Measurements from ENCODE around the gene DMD. TPM values are rescaled to one million over a fixed set of nuclear protein-coding genes. Genes with fewer than 3 reads are reported as not detected.

DMD gene
- total and polyA plus RNA-seq, 12 donors, result 28.5 to 228 (median 168) TPM

DNA sequence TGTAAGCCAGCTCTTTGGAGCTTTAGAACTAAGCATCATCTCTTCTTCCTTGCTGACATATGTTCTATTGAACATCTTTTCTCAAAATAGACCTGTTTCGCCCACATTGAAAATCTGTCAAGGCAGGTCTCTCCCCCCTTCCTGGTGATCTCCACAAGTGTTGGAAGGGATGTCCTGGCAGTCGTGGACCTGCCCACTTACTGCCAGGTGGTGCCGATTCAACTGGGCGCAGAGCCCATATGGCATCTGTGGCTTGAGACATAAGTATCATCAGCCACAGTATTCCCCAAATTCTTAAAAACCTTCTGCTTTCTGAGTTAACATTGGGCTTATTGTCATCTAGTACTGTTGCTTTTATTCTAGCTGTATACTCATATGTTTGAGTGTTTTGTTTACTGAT, 1170.2 kb downstream of the DMD start:
- no peaks in the 10 kb centered on the region for H3K27me3 ChIP-seq
- no peak for ATAC-seq
- no peaks in the 10 kb centered on the region for H3K4me1 ChIP-seq
- no peak for DNase-seq
- intact Hi-C loops (cut with DNase I), result no loop called here
- 75 to 76% methylated on average over 4 of the region's 4 CpGs for WGBS, 2 donors
- H3K36me3 ChIP-seq, result no peaks in the 10 kb centered on the region
- H3K9me3 ChIP-seq, result no peaks in the 10 kb centered on the region
- H3K4me3 ChIP-seq, result no peak overlapping the region
- TF ChIP-seq, protein P1, sequence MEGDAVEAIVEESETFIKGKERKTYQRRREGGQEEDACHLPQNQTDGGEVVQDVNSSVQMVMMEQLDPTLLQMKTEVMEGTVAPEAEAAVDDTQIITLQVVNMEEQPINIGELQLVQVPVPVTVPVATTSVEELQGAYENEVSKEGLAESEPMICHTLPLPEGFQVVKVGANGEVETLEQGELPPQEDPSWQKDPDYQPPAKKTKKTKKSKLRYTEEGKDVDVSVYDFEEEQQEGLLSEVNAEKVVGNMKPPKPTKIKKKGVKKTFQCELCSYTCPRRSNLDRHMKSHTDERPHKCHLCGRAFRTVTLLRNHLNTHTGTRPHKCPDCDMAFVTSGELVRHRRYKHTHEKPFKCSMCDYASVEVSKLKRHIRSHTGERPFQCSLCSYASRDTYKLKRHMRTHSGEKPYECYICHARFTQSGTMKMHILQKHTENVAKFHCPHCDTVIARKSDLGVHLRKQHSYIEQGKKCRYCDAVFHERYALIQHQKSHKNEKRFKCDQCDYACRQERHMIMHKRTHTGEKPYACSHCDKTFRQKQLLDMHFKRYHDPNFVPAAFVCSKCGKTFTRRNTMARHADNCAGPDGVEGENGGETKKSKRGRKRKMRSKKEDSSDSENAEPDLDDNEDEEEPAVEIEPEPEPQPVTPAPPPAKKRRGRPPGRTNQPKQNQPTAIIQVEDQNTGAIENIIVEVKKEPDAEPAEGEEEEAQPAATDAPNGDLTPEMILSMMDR (IDR thresholded peaks at IDR 0.05), result no peak
- no peak overlapping the region for H3K27ac ChIP-seq

DNA sequence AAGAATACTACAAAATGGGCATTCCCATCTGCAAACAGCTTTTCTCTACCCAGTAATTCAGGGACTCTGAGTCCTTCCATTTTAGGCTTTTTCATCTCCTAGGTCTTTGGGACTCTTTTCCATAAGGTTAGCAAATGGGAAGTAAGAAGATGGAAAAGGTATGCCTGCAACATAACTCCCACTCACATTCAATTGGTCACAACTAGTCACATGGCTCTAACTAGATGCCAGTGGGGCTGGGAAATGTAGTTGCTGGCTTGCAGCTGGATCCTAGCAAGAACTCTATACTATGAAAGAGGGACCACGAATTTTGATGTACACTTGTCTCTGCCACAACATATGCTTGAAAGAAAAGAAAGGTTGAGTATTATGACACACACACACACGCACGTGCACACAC, 1184.6 kb downstream of the DMD start:
- ATAC-seq, result no peak

DNA sequence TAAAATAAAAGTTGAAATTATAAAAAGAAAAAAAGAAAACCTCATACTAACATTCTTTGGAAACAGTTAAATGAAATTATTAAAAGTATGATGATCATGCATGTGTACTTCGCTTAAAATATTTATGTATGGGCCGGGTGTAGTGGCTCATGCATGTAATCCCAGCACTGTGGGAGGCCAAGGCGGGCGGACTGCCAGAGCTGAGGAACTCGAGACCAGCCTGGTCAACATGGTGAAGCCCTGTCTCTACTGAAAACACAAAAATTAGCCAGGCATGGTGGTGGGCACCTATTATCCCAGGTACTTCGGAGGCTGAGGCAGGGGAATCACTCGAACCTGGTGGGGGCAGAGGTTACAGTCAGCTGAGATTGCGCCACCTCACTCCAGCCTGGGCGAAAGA, 1187.3 kb downstream of the DMD start:
- no peaks in the 10 kb centered on the region for H3K9me3 ChIP-seq
- ATAC-seq, result no peak
- no peak for DNase-seq
- H3K4me1 ChIP-seq, result no peaks in the 10 kb centered on the region
- H3K4me3 ChIP-seq, result no peak overlapping the region
- intact Hi-C loops (cut with DNase I), result no loop called here
- 90 to 92% methylated on average over 9 of the region's 9 CpGs for WGBS, 2 donors
- H3K36me3 ChIP-seq, result no peaks in the 10 kb centered on the region
- no peaks in the 10 kb centered on the region for H3K27me3 ChIP-seq
- TF ChIP-seq, protein P1 (IDR thresholded peaks at IDR 0.05), result no peak
- no peak overlapping the region for H3K27ac ChIP-seq

More for the DNA sequence above, 1184.6 kb downstream of the DMD start:
- Histone ChIP-seq H3K36me3 (no peaks in the 10 kb centered on the region), H3K9me3 (no peaks in the 10 kb centered on the region), H3K27ac (no peak overlapping the region), H3K4me3 (no peak overlapping the region), H3K4me1 (no peaks in the 10 kb centered on the region), H3K27me3 (no peaks in the 10 kb centered on the region)
- TF ChIP-seq, protein P1 (IDR thresholded peaks at IDR 0.05), result no peak
- DNase-seq, result no peak
- WGBS, 2 donors, result 87 to 90% methylated on average over 3 of the region's 3 CpGs
- intact Hi-C loops (cut with DNase I), result no loop called here

DNA sequence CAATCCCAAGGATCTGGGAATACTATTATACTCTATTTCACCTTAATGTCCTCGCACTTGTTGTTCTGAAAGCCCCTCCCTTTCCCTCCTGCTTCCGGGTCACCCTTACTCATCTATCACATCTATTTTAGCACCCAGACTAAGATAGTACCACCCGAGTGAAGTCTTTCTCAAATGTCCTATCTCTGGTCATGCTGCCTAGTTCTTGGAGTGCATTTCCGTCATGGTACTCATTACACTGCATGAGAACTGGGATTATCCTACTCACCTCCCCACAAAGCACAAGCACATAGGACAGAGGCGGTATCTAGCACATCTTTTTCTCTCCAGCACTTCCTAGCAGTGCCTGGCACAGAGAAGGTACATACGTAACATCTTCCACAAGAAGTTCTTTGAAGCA, 1195.2 kb downstream of the DMD start:
- TF ChIP-seq, protein P1 (IDR thresholded peaks at IDR 0.05), result no peak
- no peaks in the 10 kb centered on the region for H3K27me3 ChIP-seq
- 80 to 81% methylated on average over 6 of the region's 6 CpGs for WGBS, 2 donors
- H3K36me3 ChIP-seq, result no peaks in the 10 kb centered on the region
- no peak overlapping the region for H3K27ac ChIP-seq
- no peaks in the 10 kb centered on the region for H3K4me1 ChIP-seq
- H3K4me3 ChIP-seq, result no peak overlapping the region
- ATAC-seq (no peak), DNase-seq (no peak)
- intact Hi-C loops (cut with DNase I), result no loop called here
- H3K9me3 ChIP-seq, result no peaks in the 10 kb centered on the region

DNA sequence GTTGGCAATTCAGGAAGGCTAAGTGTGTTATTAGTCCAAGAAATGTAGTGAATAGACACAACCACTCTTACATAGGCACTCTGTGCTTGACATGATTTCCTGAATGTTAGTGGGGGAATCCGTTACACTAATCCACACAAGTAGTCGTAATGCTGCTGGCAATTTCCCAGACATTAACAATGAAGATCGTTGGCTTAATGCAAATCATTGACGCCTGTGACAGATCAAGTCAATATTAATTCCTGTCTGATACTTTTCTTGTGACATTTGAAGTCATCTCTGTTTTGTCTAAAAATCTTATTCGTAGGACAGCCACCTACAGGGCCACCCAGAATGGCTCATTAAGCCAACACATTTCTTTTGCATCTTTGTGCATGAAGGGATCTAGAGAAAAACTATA, 1200.4 kb downstream of the DMD start:
- Histone ChIP-seq H3K27ac (no peak overlapping the region), H3K36me3 (no peaks in the 10 kb centered on the region), H3K27me3 (no peaks in the 10 kb centered on the region), H3K4me1 (no peaks in the 10 kb centered on the region), H3K4me3 (no peak overlapping the region), H3K9me3 (no peaks in the 10 kb centered on the region)
- intact Hi-C loops (cut with DNase I), result no loop called here
- WGBS, 2 donors, result 86 to 88% methylated on average over 5 of the region's 5 CpGs
- TF ChIP-seq, protein P1 (IDR thresholded peaks at IDR 0.05), result no peak
- ATAC-seq (no peak), DNase-seq (no peak)
